Loucy (cell line): ENCODE results near the gene KRTAP10-2.

ENCODE experiments used
- H2AFZ ChIP-seq: fragments of 200-600 bp; sonication (generic); 2 replicates; pipeline ENCODE4 v1.6.0; 2016; ENCODE audit warnings: antibody characterized with exemption, mild to moderate bottlenecking, low read length, moderate library complexity
- H3F3A ChIP-seq: fragments of 200-600 bp; 2 replicates; pipeline ENCODE4 v1.6.0; 2016; ENCODE audit warnings: antibody characterized with exemption, low read depth, mild to moderate bottlenecking
- H3K27me3 ChIP-seq: fragments of 200-600 bp; sonication (generic); 2 replicates; pipeline ENCODE4 v1.6.1; 2014; ENCODE audit warnings: low read length, mild to moderate bottlenecking; ENCODE audit not compliant: insufficient read depth, poor library complexity, severe bottlenecking
- H3K36me3 ChIP-seq: fragments of 200-600 bp; sonication (generic); 2 replicates; pipeline ENCODE4 v1.6.1; 2016; ENCODE audit warnings: low read length; ENCODE audit not compliant: insufficient read depth
- H3K4me1 ChIP-seq: fragments of 200-600 bp; sonication (generic); 2 replicates; pipeline ENCODE4 v1.5.1; 2014; ENCODE audit warnings: low read length, mild to moderate bottlenecking; ENCODE audit not compliant: insufficient read depth, poor library complexity, severe bottlenecking
- H3K4me2 ChIP-seq: fragments of 200-600 bp; sonication (generic); 2 replicates; pipeline ENCODE4 v1.6.0; 2014; ENCODE audit warnings: antibody characterized with exemption, low read length, low read depth, mild to moderate bottlenecking; ENCODE audit not compliant: poor library complexity, severe bottlenecking
- H3K4me3 ChIP-seq: fragments of 200-600 bp; sonication (generic); 2 replicates; pipeline ENCODE4 v1.5.1; 2014; ENCODE audit warnings: low read length, mild to moderate bottlenecking, mixed read lengths; ENCODE audit not compliant: poor library complexity, severe bottlenecking
- H3K79me2 ChIP-seq: fragments of 200-600 bp; sonication (generic); 2 replicates; pipeline ENCODE4 v1.6.1; 2014; ENCODE audit warnings: low read length; ENCODE audit not compliant: insufficient read depth
- H3K9ac ChIP-seq: fragments of 200-600 bp; sonication (generic); 2 replicates; pipeline ENCODE4 v1.6.0; 2014; ENCODE audit warnings: mild to moderate bottlenecking, low read depth, low read length, moderate library complexity; ENCODE audit not compliant: poor library complexity, severe bottlenecking
- H3K9me2 ChIP-seq: fragments of 200-600 bp; sonication (generic); replicated peaks from 2 replicates; pipeline ENCODE4 v1.6.1; 2016; ENCODE audit warnings: low read depth, low read length, mixed read lengths
- H3K9me3 ChIP-seq: fragments of 200-600 bp; sonication (generic); 2 replicates; pipeline ENCODE4 v1.6.1; 2014; ENCODE audit warnings: mild to moderate bottlenecking, antibody characterized with exemption, low read length, low read depth; ENCODE audit not compliant: insufficient read depth
- H4K20me1 ChIP-seq: fragments of 200-600 bp; sonication (generic); 2 replicates; pipeline ENCODE4 v1.6.0; 2014; ENCODE audit warnings: antibody characterized with exemption, low read length, mild to moderate bottlenecking; ENCODE audit not compliant: insufficient read depth, poor library complexity, severe bottlenecking
- CTCF ChIP-seq: fragments of 200-600 bp; sonication (generic); conservative IDR thresholded peaks from 2 replicates; pipeline ENCODE4 v1.5.1; 2014; ENCODE audit warnings: mild to moderate bottlenecking, antibody characterized with exemption, low read length
- EZH2phosphoT487 ChIP-seq: fragments of 200-600 bp; IDR thresholded peaks from 2 replicates; pipeline ENCODE4 v1.6.1; 2018; ENCODE audit warnings: antibody characterized with exemption, mild to moderate bottlenecking, moderate library complexity, borderline replicate concordance

KRTAP10-2 gene

GRCh38 chr21:44512496-44513388 is 38.6 kb downstream of the KRTAP10-2 start:
- Histone ChIP-seq H4K20me1 (no peaks in the 10 kb centered on the region), H3K9ac (no peak overlapping the region), H3K9me3 (no peaks in the 10 kb centered on the region; the same call in 1 of the 2 replicates), H3K79me2 (no peaks in the 10 kb centered on the region), H3F3A (no peaks in the 10 kb centered on the region), H2AFZ (no peak overlapping the region), H3K9me2 (no peaks in the 10 kb centered on the region), H3K4me2 (no peak overlapping the region), H3K36me3 (no peaks in the 10 kb centered on the region), H3K27me3 (no peaks in the 10 kb centered on the region), H3K4me1 (no peaks in the 10 kb centered on the region), H3K4me3 (no peak overlapping the region)
- TF ChIP-seq EZH2phosphoT487 (no peak), CTCF (no peak)

GRCh38 chr21:44511938-44512275 is 39.4 kb downstream of the KRTAP10-2 start:
- H3K4me1 ChIP-seq: no peaks in the 10 kb centered on the region

GRCh38 chr21:44511219-44511937 is 39.9 kb downstream of the KRTAP10-2 start:
- H3K79me2 ChIP-seq: no peaks in the 10 kb centered on the region
- no peaks in the 10 kb centered on the region for H3F3A ChIP-seq
- H3K27me3 ChIP-seq: no peaks in the 10 kb centered on the region
- H3K4me1 ChIP-seq: no peaks in the 10 kb centered on the region
- no peaks in the 10 kb centered on the region for H3K9me2 ChIP-seq
- H2AFZ ChIP-seq: no peak overlapping the region
- no peaks in the 10 kb centered on the region for H4K20me1 ChIP-seq
- H3K36me3 ChIP-seq: no peaks in the 10 kb centered on the region
- H3K4me2 ChIP-seq: no peak overlapping the region
- H3K4me3 ChIP-seq: no peak overlapping the region
- no peak for TF ChIP-seq EZH2phosphoT487
- TF ChIP-seq CTCF: no peak
- no peaks in the 10 kb centered on the region for H3K9me3 ChIP-seq
- no peak overlapping the region for H3K9ac ChIP-seq

More at GRCh38 chr21:44511938-44512275, 39.4 kb downstream of the KRTAP10-2 start:
- Histone ChIP-seq H3K9ac (no peak overlapping the region), H3K4me2 (no peak overlapping the region), H3K9me2 (no peaks in the 10 kb centered on the region), H3K4me3 (no peak overlapping the region), H3K36me3 (no peaks in the 10 kb centered on the region), H2AFZ (no peak overlapping the region), H3F3A (no peaks in the 10 kb centered on the region), H3K79me2 (no peaks in the 10 kb centered on the region), H4K20me1 (no peaks in the 10 kb centered on the region), H3K27me3 (no peaks in the 10 kb centered on the region), H3K9me3 (no peaks in the 10 kb centered on the region)
- no peak for TF ChIP-seq CTCF
- no peak for TF ChIP-seq EZH2phosphoT487
